Stimulated activated CD4-positive, alpha-beta T cell treated with anti-CD3 and anti-CD28 coated beads, Interleukin-1b, Interleukin-23, amount 100 ng/mL, for 48 hours (primary cell): ENCODE results near the gene PLEKHA6.

Source experiments
- DNase-seq: peaks from one replicate; pipeline ENCODE4 v3.0.0-alpha.2; 2020

Gene PLEKHA6

GRCh38 chr1:204203206-204203767 lies 156.4 kb downstream of the PLEKHA6 start:
- no peak for DNase-seq

GRCh38 chr1:204202481-204202880 lies 157.2 kb downstream of the PLEKHA6 start:
- DNase-seq = no peak

GRCh38 chr1:204201348-204202040 lies 158.2 kb downstream of the PLEKHA6 start:
- DNase-seq = no peak

- DNase-seq = no peak
Observed at GRCh38 chr1:204199579-204199978, 160.2 kb downstream of the PLEKHA6 start.

- DNase-seq = no peak
Observed at GRCh38 chr1:204198348-204199340, 161.1 kb downstream of the PLEKHA6 start.

- DNase-seq = no peak
Observed at GRCh38 chr1:204197068-204197467, 162.7 kb downstream of the PLEKHA6 start.

GRCh38 chr1:204196068-204196795 lies 163.5 kb downstream of the PLEKHA6 start, which contains the start of gene KISS1:
KISS1 (minus strand) TSS chr1:204196491; CDS start chr1:204192876, 3,615 bp downstream.
- no peak for DNase-seq

GRCh38 chr1:204194771-204195170 lies 165.0 kb downstream of the PLEKHA6 start:
- DNase-seq = no peak

GRCh38 chr1:204194080-204194479 lies 165.6 kb downstream of the PLEKHA6 start:
- no peak for DNase-seq

GRCh38 chr1:204192589-204193352 lies 167.0 kb downstream of the PLEKHA6 start:
- no peak for DNase-seq

- DNase-seq = no peak
Observed at GRCh38 chr1:204192046-204192445, 167.7 kb downstream of the PLEKHA6 start.

- no peak for DNase-seq
Observed at GRCh38 chr1:204191456-204191855, 168.3 kb downstream of the PLEKHA6 start.

GRCh38 chr1:204190212-204191211 lies 169.2 kb downstream of the PLEKHA6 start:
- no peak for DNase-seq

- DNase-seq = no peak
Observed at GRCh38 chr1:204188959-204189639, 170.6 kb downstream of the PLEKHA6 start.

GRCh38 chr1:204186597-204186996 lies 173.1 kb downstream of the PLEKHA6 start:
- DNase-seq = no peak

- no peak for DNase-seq
Observed at GRCh38 chr1:204181116-204181515, 178.6 kb downstream of the PLEKHA6 start.

GRCh38 chr1:204180133-204180532 lies 179.6 kb downstream of the PLEKHA6 start:
- no peak for DNase-seq

- no peak for DNase-seq
Observed at GRCh38 chr1:204178487-204179281, 181.0 kb downstream of the PLEKHA6 start.

GRCh38 chr1:204177133-204177532 lies 182.6 kb downstream of the PLEKHA6 start:
- no peak for DNase-seq
